22Rv1 (cell line): ENCODE measurements around the gene BSX.

ENCODE experiments used
- H3K27ac ChIP-seq: fragments of 450-650 bp; 2 replicates; pipeline ENCODE4 v1.5.1; 2017
- CTCF ChIP-seq: fragments of 450-650 bp; IDR thresholded peaks from 2 replicates; pipeline ENCODE4 v1.5.1; 2017; ENCODE audit warnings: mild to moderate bottlenecking
- ZFX ChIP-seq: fragments of 450-650 bp; IDR thresholded peaks from 2 replicates; pipeline ENCODE4 v1.6.1; 2017; ENCODE audit warnings: antibody characterized with exemption, borderline replicate concordance

Gene BSX

GRCh38 chr11:122938557-122938956 is 43.1 kb downstream of the BSX start:
- no peak overlapping the region for H3K27ac ChIP-seq
- TF ChIP-seq CTCF (no peak), ZFX (no peak)

DNA sequence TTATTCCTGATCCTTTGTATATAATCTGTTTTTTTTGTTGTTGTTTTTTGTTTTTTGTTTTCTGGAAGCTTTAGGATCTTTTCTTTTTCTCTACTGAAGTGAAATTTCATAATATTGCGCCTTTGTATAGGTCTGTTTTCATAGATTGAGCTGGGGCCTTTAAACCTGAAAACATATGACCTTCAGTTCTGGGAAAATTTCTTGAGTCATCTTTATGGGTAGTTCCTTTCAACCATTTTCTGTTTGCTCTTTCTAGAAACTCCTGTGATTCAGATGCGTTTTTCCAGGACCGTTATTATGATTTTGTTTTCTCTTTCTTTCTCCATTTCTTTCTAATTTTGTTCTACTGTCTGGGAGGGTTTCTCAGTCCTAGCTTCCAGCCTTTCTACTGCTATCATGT is 43.7 kb downstream of the BSX start:
- TF ChIP-seq CTCF, result no peak
- no peak for TF ChIP-seq ZFX
- no peak overlapping the region for H3K27ac ChIP-seq

DNA sequence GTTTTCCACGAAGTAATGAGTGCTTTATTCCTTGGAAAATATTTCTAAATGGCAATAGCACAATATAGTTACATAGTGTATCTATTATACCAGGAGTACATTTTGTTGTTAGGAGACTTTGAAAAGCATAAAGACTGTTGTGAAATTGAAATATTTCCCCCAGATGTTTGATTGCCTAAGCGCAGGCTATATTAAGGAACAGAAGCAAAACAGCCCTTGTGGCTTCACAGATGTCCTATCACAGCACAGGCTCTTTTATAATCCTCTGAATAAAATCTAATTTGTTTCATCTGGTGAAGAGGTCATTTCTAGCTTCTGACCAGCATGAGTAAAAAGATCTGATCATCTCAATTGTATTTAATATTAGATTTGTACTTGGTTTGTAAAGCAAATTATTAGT is 48.2 kb downstream of the BSX start:
- no peak overlapping the region for H3K27ac ChIP-seq
- no peak for TF ChIP-seq ZFX
- no peak for TF ChIP-seq CTCF

DNA sequence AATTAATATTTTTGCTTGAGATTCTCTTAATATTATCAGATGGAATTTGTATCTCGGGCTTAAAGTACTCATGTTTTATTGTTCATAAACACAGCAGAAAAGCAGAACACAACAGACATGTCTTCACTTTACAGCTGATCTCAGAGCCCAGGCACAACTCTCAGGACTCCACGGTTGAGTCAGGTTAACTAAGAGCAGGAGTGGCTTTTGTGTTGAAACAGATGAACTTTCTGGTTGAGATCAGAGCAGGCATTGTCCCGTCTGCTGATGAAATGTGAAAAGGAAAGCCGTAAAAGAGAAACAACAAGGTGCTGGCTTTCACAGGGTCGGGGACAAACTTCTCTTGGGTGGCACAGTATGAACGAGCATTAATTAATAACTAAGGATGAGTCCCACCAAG is 50.1 kb downstream of the BSX start:
- TF ChIP-seq CTCF (no peak), ZFX (no peak)
- no peak overlapping the region for H3K27ac ChIP-seq
